Measurements from ENCODE around the gene FLAD1. TPM values are rescaled to one million over a fixed set of nuclear protein-coding genes. Genes with fewer than 3 reads are reported as not detected.

Gene FLAD1
- total RNA-seq, 1 experiment from 2014 or later, result 58.4 TPM

GRCh38 chr1:154969860-154970452 lies 13.2 kb upstream of the FLAD1 start:
- peak overlapping the region; percentile 86 for H3K27ac ChIP-seq (ENCODE audit: low read depth, low read length)
- BruUV-seq (replicated peaks), result no TSS peak
- H3K9me2 ChIP-seq (ENCODE audit: insufficient read depth), result no peaks in the 10 kb centered on the region
- peaks cover 16 to 41% of the 10 kb centered on the region in 2 experiments; a peak in 3 of 4 replicates for H3K36me3 ChIP-seq (ENCODE audit: control insufficient read depth in 1 of 2, insufficient read depth in 2 of 2, low read length in 2 of 2)
- H3K4me3 ChIP-seq (replicated peaks in 1 of 2; ENCODE audit: low read depth in 1 of 2, low read length in 2 of 2), result peak overlapping the region; percentile 40 to 70
- no peaks in the 10 kb centered on the region for H3K27me3 ChIP-seq (ENCODE audit: insufficient read depth, low read length)
- peak overlapping the region; percentile 86 for H3K9ac ChIP-seq (ENCODE audit: low read length)
- intact Hi-C loops (cut with micrococcal nuclease), result loop anchor here (5.0 kb wide), 2 partner anchors 92 to 167 kb away; partner anchors contain the start of genes EFNA4 and SLC50A1
- H3K4me1 ChIP-seq (ENCODE audit: control insufficient read depth in 1 of 2, insufficient read depth in 2 of 2, low read length in 2 of 2), result peaks cover 33 to 61% of the 10 kb centered on the region in 2 experiments
- CTCF ChIA-PET, result interaction anchor here (1.2 to 2.0 kb wide), 5 partner anchors 8 to 81 kb away, joined by 3 to 15 read pairs (median 5); partner anchors contain the start of genes ADAM15 and PYGO2
- POLR2A ChIA-PET, result interaction anchor here (1.1 to 5.4 kb wide), 8 partner anchors 8 to 34 kb away, joined by 4 to 46 read pairs (median 8); partner anchors contain the start of genes FLAD1, PBXIP1, PMVK and PYGO2
- ATAC-seq (no peak), DNase-seq (ENCODE audit: low read depth, low spot score) (no peak)
- no peak for TF ChIP-seq FOSL1 (IDR thresholded peaks at IDR 0.05; ENCODE audit: low read depth)
- no peak for TF ChIP-seq ZFX (IDR thresholded peaks at IDR 0.05)
- TF ChIP-seq ZNF274 (IDR thresholded peaks at IDR 0.05; ENCODE audit: low read depth, low read length), result no peak
- no peak for TF ChIP-seq EZH2 (IDR thresholded peaks at IDR 0.05)
- TF ChIP-seq POLR2A (IDR thresholded peaks at IDR 0.05; ENCODE audit: borderline replicate concordance, extremely low read depth, insufficient read depth, insufficient read length), result no peak
- TF ChIP-seq REST (IDR thresholded peaks at IDR 0.05; ENCODE audit: low read depth), result no peak
- no peak for TF ChIP-seq YY1 (IDR thresholded peaks at IDR 0.05; ENCODE audit: extremely low read depth, insufficient replicate concordance, low read depth, low read length)
- TF ChIP-seq ZBTB33 (IDR thresholded peaks at IDR 0.05; ENCODE audit: extremely low read depth, insufficient replicate concordance, low read length), result no peak
- no peak for TF ChIP-seq ATF3 (IDR thresholded peaks at IDR 0.05)
- no peak for TF ChIP-seq CBX3 (IDR thresholded peaks at IDR 0.05; ENCODE audit: low read depth)
- TF ChIP-seq SIN3A (IDR thresholded peaks at IDR 0.05; ENCODE audit: low read depth), result no peak
- TF ChIP-seq, protein P1, sequence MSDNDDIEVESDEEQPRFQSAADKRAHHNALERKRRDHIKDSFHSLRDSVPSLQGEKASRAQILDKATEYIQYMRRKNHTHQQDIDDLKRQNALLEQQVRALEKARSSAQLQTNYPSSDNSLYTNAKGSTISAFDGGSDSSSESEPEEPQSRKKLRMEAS (IDR thresholded peaks at IDR 0.05), result no peak
- no peak for TF ChIP-seq ELF1 (IDR thresholded peaks at IDR 0.05; ENCODE audit: borderline replicate concordance, low read depth)
- TF ChIP-seq SP1 (IDR thresholded peaks at IDR 0.05; ENCODE audit: low read depth), result no peak
- peak overlapping the region; percentile 90 for H3K4me2 ChIP-seq (ENCODE audit: low read length)
- H3K9me3 ChIP-seq (ENCODE audit: control insufficient read depth in 1 of 2, insufficient read depth in 1 of 2, low read depth in 1 of 2, low read length in 2 of 2), result no peaks in the 10 kb centered on the region
- peaks cover 78% of the 10 kb centered on the region for H3K79me2 ChIP-seq (ENCODE audit: insufficient read depth, low read length)
- H2AFZ ChIP-seq (ENCODE audit: low read depth, low read length, poor library complexity, severe bottlenecking), result no peak overlapping the region
- no peaks in the 10 kb centered on the region for H4K20me1 ChIP-seq (ENCODE audit: insufficient read depth)
- RAD21 ChIA-PET (ENCODE audit: low non-redundant PET in 1 of 2, low total read pairs in 2 of 2, uncharacterized antibody in 2 of 2, unreplicated experiment in 2 of 2), result interaction anchor here (0.6 to 1.0 kb wide), 2 partner anchors 30 to 47 kb away, joined by 3 read pairs; no protein-coding TSS in a partner anchor

All from HCT116 (cell line).